ENCODE data around the gene MOSMO. TPM values are rescaled to one million over a fixed set of nuclear protein-coding genes. Genes with fewer than 3 reads are reported as not detected.

The MOSMO gene
- total RNA-seq, 1 experiment from 2014 or later = 12.4 TPM

DNA sequence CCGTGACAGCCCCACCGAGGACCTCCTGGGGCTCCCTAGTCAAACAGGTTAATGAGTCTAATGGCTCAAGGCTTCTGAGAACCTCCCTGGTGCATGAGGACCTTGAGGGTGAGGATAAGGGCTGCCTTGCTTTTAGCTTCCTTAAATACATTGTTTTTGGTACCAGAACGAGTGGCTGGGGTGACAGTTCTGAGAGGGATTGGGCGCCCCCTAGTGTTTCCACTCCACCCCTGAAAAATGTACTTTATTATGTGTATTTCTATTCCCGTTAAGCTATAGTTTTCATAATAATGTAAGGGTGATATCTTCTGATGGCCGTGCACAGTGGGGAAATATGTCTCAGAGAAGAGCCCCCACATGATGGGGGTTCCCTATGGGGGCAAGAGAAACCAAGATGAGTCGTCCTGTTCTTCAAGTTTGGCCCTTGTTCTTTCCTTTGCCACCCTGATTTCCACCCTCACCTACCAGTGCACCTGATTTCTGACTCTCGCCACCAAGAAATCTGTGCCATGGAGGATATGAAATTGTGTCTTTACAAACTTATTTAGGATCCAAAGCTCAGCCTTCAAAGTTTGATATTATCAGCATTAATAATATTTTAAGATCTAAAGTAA, 69.9 kb downstream of the MOSMO start:
- ChIA-PET CTCF (interaction anchor here (0.6 to 1.6 kb wide), 14 partner anchors 12 to 356 kb away, joined by 3 to 32 read pairs (median 4); partner anchors contain the start of gene PDZD9), POLR2A (ENCODE audit: unreplicated experiment) (interaction anchor here (0.6 kb wide), 3 partner anchors 11 to 354 kb away, joined by 5 to 8 read pairs (median 5); no protein-coding TSS in a partner anchor)
- H3K4me2 ChIP-seq (ENCODE audit: low read length) = no peak overlapping the region
- no peaks in the 10 kb centered on the region for H3K9me2 ChIP-seq (replicated peaks; ENCODE audit: low read length)
- H3K36me3 ChIP-seq (ENCODE audit: low read depth, low read length) = peaks cover 19% of the 10 kb centered on the region
- intact Hi-C loops (cut with micrococcal nuclease) = loop anchor here (1.0 to 5.0 kb wide), 5 partner anchors 36 to 126 kb away; partner anchors contain the start of genes PDZD9 and UQCRC2
- H3F3A ChIP-seq (ENCODE audit: low read length, unreplicated experiment) = no peaks in the 10 kb centered on the region
- no peak overlapping the region for H2AFZ ChIP-seq (ENCODE audit: low read length)
- H3K27me3 ChIP-seq (ENCODE audit: low read length) = no peaks in the 10 kb centered on the region
- no peak overlapping the region for H3K27ac ChIP-seq (ENCODE audit: low read length)
- no peak for TF ChIP-seq EZH2phosphoT487 (IDR thresholded peaks at IDR 0.05; ENCODE audit: borderline replicate concordance, low read length)
- TF ChIP-seq, protein P1, sequence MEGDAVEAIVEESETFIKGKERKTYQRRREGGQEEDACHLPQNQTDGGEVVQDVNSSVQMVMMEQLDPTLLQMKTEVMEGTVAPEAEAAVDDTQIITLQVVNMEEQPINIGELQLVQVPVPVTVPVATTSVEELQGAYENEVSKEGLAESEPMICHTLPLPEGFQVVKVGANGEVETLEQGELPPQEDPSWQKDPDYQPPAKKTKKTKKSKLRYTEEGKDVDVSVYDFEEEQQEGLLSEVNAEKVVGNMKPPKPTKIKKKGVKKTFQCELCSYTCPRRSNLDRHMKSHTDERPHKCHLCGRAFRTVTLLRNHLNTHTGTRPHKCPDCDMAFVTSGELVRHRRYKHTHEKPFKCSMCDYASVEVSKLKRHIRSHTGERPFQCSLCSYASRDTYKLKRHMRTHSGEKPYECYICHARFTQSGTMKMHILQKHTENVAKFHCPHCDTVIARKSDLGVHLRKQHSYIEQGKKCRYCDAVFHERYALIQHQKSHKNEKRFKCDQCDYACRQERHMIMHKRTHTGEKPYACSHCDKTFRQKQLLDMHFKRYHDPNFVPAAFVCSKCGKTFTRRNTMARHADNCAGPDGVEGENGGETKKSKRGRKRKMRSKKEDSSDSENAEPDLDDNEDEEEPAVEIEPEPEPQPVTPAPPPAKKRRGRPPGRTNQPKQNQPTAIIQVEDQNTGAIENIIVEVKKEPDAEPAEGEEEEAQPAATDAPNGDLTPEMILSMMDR (conservative IDR thresholded peaks at IDR 0.05; ENCODE audit: low read depth, low read length) = peak; percentile 84
- no peak overlapping the region for H3K4me3 ChIP-seq (ENCODE audit: low read length)
- peak; percentile 58 for ATAC-seq
- H3K9ac ChIP-seq (ENCODE audit: low read length) = no peak overlapping the region
- peaks cover 18% of the 10 kb centered on the region for H3K4me1 ChIP-seq (ENCODE audit: insufficient read depth, low read length)
- peak; percentile 66 for DNase-seq
- peaks cover 23% of the 10 kb centered on the region for H3K79me2 ChIP-seq (ENCODE audit: low read length)
- no peaks in the 10 kb centered on the region for H4K20me1 ChIP-seq (ENCODE audit: low read length)
- no TSS peak for BruUV-seq (replicated peaks)
- no peaks in the 10 kb centered on the region for H3K9me3 ChIP-seq (ENCODE audit: low read length)

DNA sequence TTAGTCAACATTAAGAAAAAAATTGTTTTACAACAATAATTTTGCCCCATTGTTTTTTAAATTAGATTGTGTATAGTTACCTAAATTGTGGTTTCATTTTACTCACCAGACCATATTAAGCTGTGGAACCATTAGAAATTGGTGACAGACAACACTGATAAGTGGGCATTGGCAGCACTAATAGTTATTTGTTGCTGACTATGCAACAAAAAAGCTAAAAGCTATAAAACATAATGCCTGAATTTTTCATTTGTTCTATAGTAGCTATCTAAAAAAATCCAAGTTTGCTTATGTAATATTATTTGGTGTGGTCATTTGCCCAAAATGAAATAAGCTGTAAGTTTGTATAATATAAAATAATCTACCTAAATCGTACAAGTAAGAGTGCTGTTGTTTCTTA, 70.7 kb downstream of the MOSMO start:
- H3K9me3 ChIP-seq (ENCODE audit: low read length) = no peaks in the 10 kb centered on the region
- H2AFZ ChIP-seq (ENCODE audit: low read length) = no peak overlapping the region
- POLR2A ChIA-PET (ENCODE audit: unreplicated experiment) = no interaction called here
- CTCF ChIA-PET = interaction anchor here (1.6 kb wide), 1 partner anchor 78 kb away, joined by 32 read pairs; the partner anchor contains the start of gene PDZD9
- no peaks in the 10 kb centered on the region for H3F3A ChIP-seq (ENCODE audit: low read length, unreplicated experiment)
- peaks cover 15% of the 10 kb centered on the region for H3K4me1 ChIP-seq (ENCODE audit: insufficient read depth, low read length)
- peaks cover 19% of the 10 kb centered on the region for H3K36me3 ChIP-seq (ENCODE audit: low read depth, low read length)
- no peak overlapping the region for H3K27ac ChIP-seq (ENCODE audit: low read length)
- no peak for DNase-seq
- no TSS peak for BruUV-seq (replicated peaks)
- H3K9me2 ChIP-seq (replicated peaks; ENCODE audit: low read length) = no peaks in the 10 kb centered on the region
- TF ChIP-seq, protein P1 (conservative IDR thresholded peaks at IDR 0.05; ENCODE audit: low read depth, low read length) = no peak
- TF ChIP-seq EZH2phosphoT487 (IDR thresholded peaks at IDR 0.05; ENCODE audit: borderline replicate concordance, low read length) (no peak), EZH2 (IDR thresholded peaks at IDR 0.05; ENCODE audit: low read length, unreplicated experiment) (no peak)
- intact Hi-C loops (cut with micrococcal nuclease) = loop anchor here (5.0 kb wide), 3 partner anchors 36 to 126 kb away; partner anchors contain the start of gene UQCRC2
- no peak overlapping the region for H3K4me3 ChIP-seq (ENCODE audit: low read length)
- H4K20me1 ChIP-seq (ENCODE audit: low read length) = no peaks in the 10 kb centered on the region
- H3K27me3 ChIP-seq (ENCODE audit: low read length) = no peaks in the 10 kb centered on the region
- no peak overlapping the region for H3K4me2 ChIP-seq (ENCODE audit: low read length)
- peaks cover 14% of the 10 kb centered on the region for H3K79me2 ChIP-seq (ENCODE audit: low read length)
- H3K9ac ChIP-seq (ENCODE audit: low read length) = no peak overlapping the region
- no peak for ATAC-seq

DNA sequence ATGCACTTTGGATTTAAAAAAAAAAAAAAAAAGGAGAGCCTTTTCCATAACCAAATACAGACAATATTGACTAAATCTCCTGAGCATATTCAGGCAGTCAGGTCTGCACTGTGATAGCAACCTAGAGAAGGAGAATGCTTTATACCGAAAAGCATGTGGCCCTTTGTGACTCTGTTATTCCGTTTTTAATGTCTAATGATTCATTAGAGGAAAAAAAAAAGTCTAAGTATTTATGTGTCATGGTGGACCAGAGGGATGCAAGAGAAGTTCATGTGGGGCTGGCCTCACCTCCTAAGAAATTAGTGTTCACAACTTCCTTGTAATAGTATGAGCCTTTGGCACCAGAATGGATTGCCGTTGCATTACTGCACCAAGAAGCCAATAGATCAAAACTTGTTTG, 73.1 kb downstream of the MOSMO start:
- no peaks in the 10 kb centered on the region for H3K9me3 ChIP-seq (ENCODE audit: low read length)
- TF ChIP-seq EZH2phosphoT487 (IDR thresholded peaks at IDR 0.05; ENCODE audit: borderline replicate concordance, low read length) (no peak), EZH2 (IDR thresholded peaks at IDR 0.05; ENCODE audit: low read length, unreplicated experiment) (no peak)
- TF ChIP-seq, protein P1 (conservative IDR thresholded peaks at IDR 0.05; ENCODE audit: low read depth, low read length) = no peak
- ChIA-PET POLR2A (ENCODE audit: unreplicated experiment) (no interaction called here), CTCF (no interaction called here)
- H3K27me3 ChIP-seq (ENCODE audit: low read length) = no peaks in the 10 kb centered on the region
- no peak overlapping the region for H2AFZ ChIP-seq (ENCODE audit: low read length)
- H3K27ac ChIP-seq (ENCODE audit: low read length) = no peak overlapping the region
- no peaks in the 10 kb centered on the region for H3F3A ChIP-seq (ENCODE audit: low read length, unreplicated experiment)
- peaks cover 21% of the 10 kb centered on the region for H3K36me3 ChIP-seq (ENCODE audit: low read depth, low read length)
- H4K20me1 ChIP-seq (ENCODE audit: low read length) = no peaks in the 10 kb centered on the region
- no peaks in the 10 kb centered on the region for H3K4me1 ChIP-seq (ENCODE audit: insufficient read depth, low read length)
- H3K9ac ChIP-seq (ENCODE audit: low read length) = no peak overlapping the region
- ATAC-seq = no peak
- no peaks in the 10 kb centered on the region for H3K9me2 ChIP-seq (replicated peaks; ENCODE audit: low read length)
- H3K4me2 ChIP-seq (ENCODE audit: low read length) = no peak overlapping the region
- no peak overlapping the region for H3K4me3 ChIP-seq (ENCODE audit: low read length)
- no peak for DNase-seq
- no TSS peak for BruUV-seq (replicated peaks)
- 0 out of 2 replicates have a peak, but pooled peaks cover 4% of the 10 kb centered on the region for H3K79me2 ChIP-seq (ENCODE audit: low read length)
- intact Hi-C loops (cut with micrococcal nuclease) = no loop called here
